Erythroblast (primary cell): ENCODE results near the gene C12orf50.
"Not testable (repeated sequence)": the region's sequence is repeated elsewhere in the genome, so short reads cannot be mapped to it uniquely, and the experiment has no call there.

ENCODE experiments used
- GATA1 ChIP-seq: IDR thresholded peaks from 2 replicates; pipeline ENCODE4 v1.6.1; 2011; ENCODE audit warnings: low read depth, mild to moderate bottlenecking, control low read depth, low read length, moderate library complexity
- POLR2A ChIP-seq: IDR thresholded peaks from 2 replicates; pipeline ENCODE4 v1.6.1; 2011; ENCODE audit warnings: mild to moderate bottlenecking, low read length

- not testable (repeated sequence) for TF ChIP-seq POLR2A, GATA1
These were observed 75.2 kb downstream of the C12orf50 start for GRCh38 chr12:87954028-87954427.
